Hematopoietic multipotent progenitor cell treated with erythropoietin and hydrocortisone succinate and interleukin-3 and kit ligand, for 8 days (in vitro differentiated cells): ENCODE measurements around the gene OR52E4.

ENCODE experiments used
- DNase-seq: peaks from one replicate; pipeline ENCODE4 v3.0.0-alpha.2; 2015

Gene OR52E4

DNA sequence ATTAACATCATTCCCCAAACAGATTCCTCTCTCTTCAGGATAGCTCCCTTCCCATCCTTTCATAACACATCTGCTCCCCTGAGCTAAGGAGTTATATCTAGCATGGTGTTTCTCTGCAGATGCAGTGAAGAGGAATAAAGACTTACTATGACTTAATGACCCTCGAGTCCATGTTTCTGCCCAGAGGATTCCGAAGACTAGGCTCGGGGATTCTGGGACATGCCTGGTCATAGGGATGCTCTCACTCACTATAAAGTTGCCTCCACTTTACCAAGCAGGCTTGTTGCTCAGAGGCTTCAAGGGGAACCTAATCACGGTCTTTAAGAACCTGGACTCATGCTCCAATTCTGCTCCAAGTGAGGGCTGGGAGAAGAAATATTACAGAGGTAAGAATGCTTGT is at the start of gene OR52E4:
Gene OR52E4, plus strand, starts transcription at position 301 of the 400 bp plus-strand sequence. CDS start 3,664 bp downstream, outside the sequence.
- DNase-seq, result no peak

DNA sequence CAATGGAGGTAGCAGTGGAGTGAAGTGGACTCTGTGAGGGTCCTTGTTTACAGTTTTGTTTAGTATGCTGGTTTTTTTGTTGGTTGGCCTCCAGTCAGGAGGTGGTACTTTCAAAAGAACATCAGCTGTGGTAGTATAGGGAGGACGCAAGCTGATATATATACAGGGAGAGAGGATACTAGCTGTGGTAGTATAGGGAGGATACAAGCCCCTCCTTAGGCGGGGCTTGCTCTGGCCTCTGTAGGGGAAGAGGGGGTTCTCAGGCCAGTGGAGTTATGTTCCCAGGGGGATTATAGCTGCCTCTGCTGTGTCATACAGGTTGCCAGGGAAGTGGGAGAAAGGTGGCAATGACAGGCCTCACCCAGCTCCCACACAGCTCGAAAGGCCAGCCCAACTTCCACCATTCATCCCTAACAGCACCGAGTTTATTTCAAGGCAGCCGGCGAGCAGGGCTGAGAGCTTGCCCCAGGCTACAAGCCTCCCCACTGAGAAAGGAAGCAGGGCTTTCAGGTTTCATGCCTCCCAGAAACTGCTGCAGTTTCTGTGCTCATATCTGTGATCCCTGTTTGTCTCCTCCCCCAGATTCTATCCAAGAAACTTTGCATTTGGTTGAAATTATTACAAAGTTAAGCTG is 49.1 kb upstream of the OR52E4 start:
- no peak for DNase-seq

DNA sequence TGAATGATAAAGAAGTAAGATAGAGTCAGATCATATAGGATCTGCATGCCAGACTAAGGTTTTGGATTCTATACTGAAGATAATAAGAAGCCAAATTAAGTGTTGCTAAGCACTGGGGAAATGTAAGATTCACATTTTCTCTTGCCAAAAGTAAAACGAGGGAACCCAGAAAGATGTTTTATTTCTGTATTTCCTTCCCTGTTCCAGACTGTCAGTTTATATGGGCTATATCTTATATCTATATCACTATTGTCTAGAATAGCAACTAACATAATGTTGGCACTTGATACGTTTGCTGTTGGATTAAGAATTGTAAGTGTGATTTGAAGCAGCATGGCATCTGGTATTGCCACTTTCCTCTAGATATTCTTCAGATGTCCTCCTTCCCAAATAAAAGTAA is 47.0 kb upstream of the OR52E4 start:
- no peak for DNase-seq

DNA sequence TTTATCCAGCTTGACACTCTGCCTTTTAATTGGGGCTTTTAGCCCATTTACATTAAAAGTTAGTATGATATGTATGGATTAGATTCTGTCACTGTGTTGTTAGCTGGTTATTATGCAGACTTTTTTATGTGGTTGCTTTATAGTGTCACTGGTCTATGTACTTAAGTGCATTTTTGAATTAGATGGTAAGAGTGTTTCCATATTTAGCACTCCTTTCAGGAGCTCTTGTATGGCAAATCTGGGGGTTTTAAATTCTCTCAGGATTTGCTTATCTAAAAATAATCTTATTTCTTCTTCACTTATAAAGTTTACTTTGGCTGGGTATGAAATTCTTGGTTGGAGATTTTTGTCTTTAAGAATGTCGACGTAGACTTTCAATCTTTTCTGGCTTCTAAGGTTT is 42.7 kb upstream of the OR52E4 start:
- DNase-seq, result no peak

DNA sequence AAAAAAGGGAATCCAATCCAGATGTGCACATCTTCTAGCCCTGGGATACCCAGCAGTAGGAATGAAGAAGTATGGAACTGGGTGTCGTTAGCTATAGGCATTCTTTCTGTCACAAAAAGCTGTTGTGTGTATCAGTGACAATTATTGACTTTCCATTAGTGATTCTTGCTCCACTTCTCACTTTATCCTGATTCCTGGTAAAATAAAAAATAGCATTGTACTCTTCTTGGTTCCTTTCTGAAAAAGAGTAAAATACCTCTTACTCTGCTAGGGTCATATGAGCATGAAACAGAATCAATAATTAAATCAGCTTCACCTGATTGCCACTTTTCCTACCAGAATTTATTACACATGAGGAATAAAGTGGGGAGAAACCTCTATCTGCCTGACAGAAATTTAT is 38.6 kb upstream of the OR52E4 start, which contains the start of gene OR52E6:
Gene OR52E6, minus strand, starts transcription at position 101 of the 400 bp plus-strand sequence. Its CDS starts 0 bp downstream, at position 101.
- DNase-seq, result no peak

DNA sequence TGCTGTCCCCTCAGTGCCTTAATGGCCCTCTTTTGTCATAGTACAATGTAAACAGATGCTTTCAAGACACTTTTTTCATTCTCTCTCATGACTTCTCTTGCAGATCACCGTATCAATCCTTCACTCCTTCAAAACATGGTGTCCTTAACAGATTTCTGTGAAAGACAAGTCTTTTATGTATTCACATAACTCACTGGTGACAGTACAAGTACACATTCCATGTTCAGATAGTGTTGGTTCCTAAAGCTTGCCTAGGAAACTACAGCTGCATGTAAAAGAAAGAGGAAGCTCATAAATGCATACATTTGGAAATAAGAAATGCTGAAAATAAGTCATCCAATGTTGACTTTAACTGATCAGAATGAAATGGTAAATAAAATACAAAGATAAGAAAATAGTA is 33.7 kb upstream of the OR52E4 start:
- DNase-seq, result no peak

DNA sequence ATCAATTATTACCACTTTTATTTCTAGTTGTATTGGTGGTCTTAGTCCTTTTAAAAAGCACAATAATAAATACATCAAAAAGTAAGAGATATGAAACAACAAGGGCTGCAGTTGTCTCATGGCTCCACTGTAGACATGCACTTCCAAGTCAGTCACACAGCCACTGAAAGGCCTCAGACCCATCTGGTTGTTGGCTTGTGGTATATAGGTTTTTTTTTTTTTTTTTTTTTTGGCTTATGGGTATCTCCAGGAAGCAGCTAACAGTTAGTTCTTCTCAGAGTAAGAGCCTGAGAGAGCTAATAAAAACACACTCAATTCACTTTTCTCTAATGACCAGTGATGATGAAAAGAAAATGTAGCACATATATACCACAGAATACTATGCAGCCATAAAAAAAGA is 32.7 kb upstream of the OR52E4 start:
- DNase-seq, result peak; percentile 45

DNA sequence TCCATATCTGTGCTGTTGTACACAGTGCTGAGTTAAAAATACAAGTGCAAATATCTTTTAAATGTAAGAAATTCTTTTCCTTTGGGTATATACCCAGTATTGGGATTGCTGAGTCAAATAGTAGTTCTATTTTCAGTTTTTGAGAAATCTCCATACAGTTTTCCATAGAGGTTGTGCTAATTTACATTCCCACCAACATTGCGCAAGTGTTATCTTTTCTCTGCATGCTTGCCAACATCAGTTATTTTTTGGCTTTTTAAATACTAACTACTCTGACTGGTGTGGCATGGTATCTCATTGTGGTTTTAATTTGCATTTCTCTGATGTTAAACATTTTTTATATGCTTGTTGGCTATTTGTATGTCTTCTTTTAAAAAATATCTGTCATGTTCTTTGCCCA is 29.4 kb upstream of the OR52E4 start:
- peak; percentile 8 for DNase-seq

DNA sequence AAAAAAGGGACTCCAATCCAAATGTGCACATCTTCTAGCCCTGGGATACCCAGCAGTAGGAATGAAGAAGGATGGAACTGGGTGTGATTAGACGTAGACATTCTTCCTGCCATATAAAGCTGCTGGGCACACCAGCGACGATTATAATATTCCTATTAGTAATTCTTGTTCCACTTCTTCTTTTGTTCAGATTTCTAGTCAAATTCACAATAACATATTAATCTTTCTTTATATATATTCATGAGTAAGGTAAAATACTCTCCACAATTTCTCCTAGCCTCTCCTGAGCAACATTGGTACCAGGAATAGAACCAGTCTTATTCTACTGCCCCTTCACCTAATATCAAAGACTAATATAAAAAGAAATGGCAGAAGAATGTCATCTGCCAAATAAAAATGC is 22.8 kb upstream of the OR52E4 start, which contains the start of gene OR52E8:
Gene OR52E8, minus strand, starts transcription at position 101 of the 400 bp plus-strand sequence. Its CDS starts 0 bp downstream, at position 101.
- no peak for DNase-seq

DNA sequence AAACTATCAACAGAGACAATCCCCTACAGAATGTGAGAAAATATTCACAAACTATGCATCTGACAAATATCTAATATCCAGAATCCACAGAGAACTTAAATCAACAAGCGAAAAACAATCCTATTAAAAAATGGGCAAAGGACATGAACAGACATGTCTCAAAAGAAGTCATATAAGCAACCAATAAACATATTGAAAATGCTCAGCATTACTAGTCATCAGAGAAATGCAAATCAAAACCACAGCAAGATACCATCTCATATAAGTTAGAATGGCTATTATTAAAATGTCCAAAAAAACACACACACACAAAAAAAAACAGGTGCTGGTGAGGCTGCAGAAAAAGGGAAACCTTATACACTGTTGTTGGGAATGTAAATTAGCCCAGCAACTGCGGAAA is 14.6 kb upstream of the OR52E4 start:
- no peak for DNase-seq

DNA sequence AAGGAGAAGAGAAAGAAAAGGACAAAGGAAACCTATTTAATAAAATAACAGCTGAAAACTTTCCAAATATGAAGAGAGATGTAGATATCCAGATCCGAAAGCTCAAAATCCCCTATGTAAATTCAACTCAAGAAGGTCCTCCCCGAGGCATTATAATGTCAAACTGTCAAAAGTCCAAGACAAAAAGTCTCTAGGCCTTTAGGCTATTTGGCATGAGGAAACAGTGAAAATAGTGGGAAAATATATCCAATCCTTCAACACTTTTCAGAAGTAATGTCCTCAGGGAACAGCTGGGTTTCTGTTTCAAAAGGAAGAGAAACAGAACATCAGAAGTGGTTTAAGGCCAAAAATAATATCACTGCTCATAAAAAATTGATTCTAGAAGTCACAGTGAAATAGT is 1.9 kb upstream of the OR52E4 start:
- DNase-seq, result no peak

DNA sequence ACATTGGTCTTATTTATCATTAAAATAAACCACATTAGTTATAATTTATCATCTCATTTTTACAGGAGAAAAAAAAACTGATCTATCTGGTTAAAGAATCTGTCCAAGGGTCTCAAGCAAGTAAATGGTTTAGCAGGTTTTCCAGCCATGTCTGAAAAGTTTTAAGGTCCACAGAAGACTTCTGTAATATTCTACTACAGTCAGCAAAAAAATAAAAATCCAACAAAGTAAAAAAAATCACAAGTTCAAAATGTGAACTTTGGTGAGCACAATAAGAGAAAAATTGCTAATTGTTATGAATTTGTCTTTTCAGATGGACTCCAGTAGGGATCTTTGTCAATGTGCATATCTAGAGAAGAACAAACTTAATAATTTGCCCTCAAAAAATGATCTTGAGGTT is 1.3 kb downstream of the OR52E4 start:
- DNase-seq, result no peak

DNA sequence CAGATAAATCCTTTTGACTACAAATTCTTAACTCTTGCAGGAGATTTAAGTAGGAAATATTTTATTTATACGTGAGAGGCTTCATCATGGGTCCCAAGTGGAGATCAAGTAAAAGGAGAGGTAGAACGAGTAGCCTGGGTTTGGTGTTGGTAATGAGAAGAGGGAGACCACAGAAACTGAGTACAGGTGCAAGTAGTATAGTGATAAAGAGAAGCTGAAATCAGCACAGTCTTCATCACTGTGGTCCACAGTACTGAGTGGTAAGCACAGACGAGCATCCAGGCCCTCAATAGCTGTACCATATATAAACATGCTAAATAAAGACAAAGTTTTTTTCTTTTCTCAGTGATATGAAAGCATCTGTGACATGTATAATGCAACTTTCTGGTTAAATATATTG is 6.7 kb downstream of the OR52E4 start:
- DNase-seq, result no peak

DNA sequence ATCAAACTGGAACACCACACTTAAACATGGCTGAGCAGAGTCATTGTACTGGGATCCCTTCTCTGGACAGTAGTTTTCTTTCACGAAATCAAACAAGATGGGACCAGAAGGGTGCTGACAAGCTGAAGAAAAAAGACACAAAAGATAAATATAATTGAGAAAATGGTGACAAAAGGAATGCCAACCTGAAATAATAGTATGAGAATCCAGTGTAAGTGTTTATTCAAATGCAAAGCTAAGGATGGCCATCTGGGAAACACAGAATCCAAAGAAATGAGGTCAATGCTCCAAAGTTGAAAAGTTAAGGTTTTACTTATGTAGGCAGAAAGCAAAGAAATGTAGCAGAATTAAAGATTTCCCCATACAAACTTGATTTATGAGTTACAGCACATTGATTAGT is 7.2 kb downstream of the OR52E4 start:
- no peak for DNase-seq

DNA sequence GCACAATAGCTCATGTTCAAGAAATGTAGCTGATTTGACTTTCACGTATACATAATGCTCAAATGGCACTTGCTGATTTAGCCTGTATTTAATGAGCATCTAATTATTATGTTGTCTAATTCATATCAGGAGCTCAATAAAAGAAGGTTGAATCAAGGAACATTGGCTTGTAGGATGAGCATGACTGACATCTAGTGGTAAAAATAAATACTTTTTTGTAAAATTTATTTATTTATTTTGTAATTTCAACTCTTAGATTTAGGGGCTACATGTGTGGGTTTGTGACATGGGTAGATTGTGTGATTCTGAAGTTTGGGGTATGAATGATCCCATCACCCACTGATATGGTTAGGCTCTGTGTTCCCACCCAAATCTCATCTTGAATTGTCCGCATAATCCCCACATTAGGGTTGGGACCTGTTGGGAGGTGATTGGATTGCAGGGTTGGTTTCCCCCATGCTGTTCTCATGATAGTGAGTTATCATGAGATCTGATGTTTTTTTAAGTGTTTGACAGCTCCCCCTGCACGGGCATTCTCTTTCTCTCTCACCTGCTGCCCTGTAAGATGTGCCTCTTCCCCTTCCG is 10.9 kb downstream of the OR52E4 start:
- DNase-seq, result peak; percentile 39

DNA sequence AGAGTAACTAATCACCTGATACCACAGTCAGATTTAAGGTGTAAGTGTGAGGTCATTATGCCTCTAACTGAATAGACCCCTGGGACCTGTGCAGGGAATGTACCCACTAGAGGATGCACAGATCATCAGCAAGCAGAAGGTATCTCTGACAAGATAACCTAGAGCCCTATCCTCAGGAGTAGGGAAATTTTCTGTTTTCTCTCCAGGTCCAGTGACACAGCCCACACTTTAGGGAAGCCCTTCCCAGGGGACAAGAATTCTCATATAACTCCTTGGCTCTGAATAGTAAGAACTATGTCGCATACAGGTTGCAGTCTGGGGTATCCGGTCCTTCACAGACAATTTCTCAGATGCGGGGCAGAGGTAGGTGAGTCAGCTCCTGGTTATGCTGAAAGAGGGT is 12.5 kb downstream of the OR52E4 start, which contains the start of gene OR52E5:
Gene OR52E5, plus strand, starts transcription at position 301 of the 400 bp plus-strand sequence. CDS start 7,569 bp downstream, outside the sequence.
- no peak for DNase-seq

DNA sequence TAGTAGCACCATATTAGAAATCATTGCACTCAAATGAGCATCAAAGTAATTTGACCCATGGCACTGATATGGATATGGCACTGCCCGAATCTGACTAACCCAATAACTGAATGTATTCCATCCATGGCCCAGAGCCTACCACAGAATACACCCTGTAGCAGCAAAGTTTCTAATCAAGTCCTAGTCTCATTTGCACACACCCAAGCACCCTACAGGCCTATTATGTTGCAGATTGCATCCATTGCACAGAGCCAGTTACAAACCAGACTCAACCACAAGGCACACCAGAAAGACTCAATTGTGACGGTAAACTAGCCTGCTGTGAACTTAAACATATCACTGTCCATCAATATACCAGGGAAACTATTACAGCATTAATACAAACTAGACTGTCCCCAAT is 19.1 kb downstream of the OR52E4 start:
- DNase-seq, result no peak

DNA sequence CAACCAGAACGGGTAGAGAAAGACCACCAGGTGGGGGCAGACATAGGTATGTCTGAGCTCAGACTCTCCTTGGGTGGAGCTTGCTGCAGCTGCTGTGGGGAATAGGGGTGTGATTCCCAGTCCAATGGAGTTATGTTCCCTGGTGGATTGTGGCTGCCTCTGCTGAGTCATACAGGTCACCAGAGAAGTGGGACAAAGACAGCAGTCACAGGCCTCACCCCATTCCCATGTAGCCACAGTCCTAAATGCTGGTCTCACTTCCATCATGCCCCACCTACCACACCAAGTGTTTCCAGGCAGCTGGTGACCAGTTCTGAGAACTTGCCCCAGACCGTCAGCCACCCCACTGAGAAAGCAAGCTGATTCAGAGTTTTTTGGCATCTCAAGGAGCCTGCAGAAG is 30.1 kb downstream of the OR52E4 start:
- no peak for DNase-seq

DNA sequence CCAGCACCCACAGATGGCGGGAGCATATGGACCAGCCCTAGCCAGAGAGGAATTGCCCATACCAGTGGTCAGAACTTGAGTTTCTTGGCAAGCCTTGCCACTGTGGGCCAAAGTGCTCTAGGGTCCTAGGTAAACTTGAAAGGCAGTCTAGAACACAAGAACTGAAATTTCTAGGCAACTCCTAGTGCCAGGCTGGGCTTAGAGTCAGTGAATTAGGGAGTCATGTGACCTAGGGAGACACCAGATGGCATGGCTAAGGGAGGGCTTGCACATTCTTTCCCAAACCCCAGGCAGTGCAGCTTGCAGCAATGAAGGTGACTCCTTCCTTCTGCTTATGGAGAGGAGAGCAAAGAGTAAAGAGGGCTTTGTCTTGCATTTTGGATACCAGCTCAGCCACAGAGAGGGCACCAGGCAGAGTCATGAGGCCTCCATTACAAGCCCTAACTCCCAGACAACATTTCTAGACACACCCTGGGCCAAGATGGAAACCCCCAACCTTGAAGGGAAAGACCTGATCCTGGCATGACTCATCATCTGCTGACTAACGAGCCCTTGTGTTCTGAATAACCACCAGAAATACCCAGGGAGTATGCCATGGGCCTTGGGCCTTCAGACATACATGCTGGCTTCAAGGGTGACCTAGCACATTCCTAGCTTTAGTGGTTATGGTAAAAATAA is 42.5 kb downstream of the OR52E4 start:
- DNase-seq, result peak; percentile 1

DNA sequence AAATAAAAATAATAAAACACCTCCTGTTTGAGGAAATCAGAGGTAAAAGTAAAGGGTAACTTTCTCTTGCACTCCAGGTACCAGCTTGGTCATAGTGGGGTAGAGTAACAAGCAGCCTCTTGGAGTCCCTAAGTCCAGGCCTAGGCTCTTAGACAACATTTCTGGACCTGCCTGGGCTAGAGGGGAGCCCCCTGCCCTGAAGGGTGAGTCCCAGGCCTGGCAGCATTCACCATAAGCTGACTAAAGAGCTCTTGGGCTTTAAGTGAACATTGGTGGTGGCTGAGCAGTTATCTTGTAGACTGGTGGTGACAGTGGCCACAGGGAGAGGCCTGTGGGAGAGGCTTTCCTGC is 43.0 kb downstream of the OR52E4 start:
- DNase-seq, result no peak

DNA sequence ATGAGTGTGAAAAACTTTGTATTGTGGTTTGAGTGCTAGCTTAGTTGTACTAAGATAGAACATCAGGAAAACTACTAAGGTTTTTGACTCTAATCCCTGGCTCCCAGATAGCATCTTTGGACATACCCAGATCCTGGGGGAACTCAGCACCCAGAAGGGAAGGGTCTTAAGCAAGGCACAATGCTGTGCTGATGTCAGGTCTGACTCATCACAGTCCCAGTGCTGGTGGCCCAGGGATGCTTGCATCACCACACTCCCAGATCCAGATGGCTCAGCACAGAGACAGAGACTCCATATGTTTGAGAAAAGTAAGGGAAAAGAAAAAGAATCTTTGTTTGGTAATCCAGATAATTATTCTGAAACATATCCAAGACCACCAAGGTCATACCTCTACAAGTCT is 43.4 kb downstream of the OR52E4 start:
- no peak for DNase-seq

DNA sequence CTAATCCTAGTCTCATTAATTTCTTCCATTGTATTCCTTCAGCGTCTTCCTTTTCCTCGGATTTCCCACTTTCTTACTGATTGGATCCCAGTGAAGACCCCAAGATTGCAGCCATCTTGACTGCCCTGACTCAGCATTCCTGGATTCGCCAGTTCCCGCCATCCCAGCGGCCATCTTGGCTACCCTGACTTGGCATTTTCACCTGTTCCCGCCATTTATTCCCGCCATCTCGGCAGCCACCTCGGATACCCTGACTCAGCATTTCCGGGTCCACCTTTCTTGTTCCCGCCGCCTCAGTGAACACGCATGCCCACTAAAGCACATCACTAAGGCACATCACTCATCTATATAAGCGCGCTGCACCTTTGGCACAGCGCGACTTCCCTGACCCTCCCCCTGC is 47.8 kb downstream of the OR52E4 start:
- DNase-seq, result no peak

DNA sequence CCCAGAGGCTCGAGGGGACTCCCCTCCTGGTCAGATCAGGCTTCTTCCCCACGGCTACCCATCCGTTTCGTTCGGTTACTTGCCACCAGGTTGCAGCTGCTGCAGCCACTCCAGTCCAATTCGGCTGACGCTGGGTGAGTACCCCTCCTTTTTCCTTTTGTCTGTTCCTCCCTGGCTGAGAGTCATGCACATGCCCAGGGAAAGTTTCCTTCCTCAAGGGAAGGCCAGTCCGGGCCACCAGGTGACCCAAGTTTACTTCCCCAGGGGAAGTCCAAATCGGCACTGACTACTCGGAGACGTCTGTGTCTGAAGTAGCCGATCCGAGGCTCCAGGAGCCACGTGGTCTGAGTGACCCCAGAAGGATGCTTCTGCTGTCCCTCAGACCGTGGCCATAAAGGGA is 48.4 kb downstream of the OR52E4 start:
- no peak for DNase-seq
